Retinal pigment epithelial cell (primary cell): ENCODE results near the gene GET4.

Experiments
- DNase-seq: peaks from one replicate; pipeline ENCODE4 v3.0.0-alpha.2; 2010; ENCODE audit warnings: low read depth
- H3K4me3 ChIP-seq: 2 replicates; pipeline ENCODE4 v1.5.1; 2011; ENCODE audit warnings: mild to moderate bottlenecking, low read length, control low read depth, moderate library complexity
- TF ChIP-seq, protein P1 (sequence below): conservative IDR thresholded peaks from 2 replicates; pipeline ENCODE4 v1.5.1; 2011; ENCODE audit warnings: low read depth, low read length, control low read depth, inconsistent platforms

The GET4 gene

GRCh38 chr7:833601-834258 lies 42.6 kb upstream of the GET4 start:
- DNase-seq = no peak
- TF ChIP-seq, protein P1, sequence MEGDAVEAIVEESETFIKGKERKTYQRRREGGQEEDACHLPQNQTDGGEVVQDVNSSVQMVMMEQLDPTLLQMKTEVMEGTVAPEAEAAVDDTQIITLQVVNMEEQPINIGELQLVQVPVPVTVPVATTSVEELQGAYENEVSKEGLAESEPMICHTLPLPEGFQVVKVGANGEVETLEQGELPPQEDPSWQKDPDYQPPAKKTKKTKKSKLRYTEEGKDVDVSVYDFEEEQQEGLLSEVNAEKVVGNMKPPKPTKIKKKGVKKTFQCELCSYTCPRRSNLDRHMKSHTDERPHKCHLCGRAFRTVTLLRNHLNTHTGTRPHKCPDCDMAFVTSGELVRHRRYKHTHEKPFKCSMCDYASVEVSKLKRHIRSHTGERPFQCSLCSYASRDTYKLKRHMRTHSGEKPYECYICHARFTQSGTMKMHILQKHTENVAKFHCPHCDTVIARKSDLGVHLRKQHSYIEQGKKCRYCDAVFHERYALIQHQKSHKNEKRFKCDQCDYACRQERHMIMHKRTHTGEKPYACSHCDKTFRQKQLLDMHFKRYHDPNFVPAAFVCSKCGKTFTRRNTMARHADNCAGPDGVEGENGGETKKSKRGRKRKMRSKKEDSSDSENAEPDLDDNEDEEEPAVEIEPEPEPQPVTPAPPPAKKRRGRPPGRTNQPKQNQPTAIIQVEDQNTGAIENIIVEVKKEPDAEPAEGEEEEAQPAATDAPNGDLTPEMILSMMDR = no peak
- no peak overlapping the region for H3K4me3 ChIP-seq

- no peak for DNase-seq
- TF ChIP-seq, protein P1 = no peak
- no peak overlapping the region for H3K4me3 ChIP-seq
Measured at GRCh38 chr7:834277-834676, 42.1 kb upstream of the GET4 start.

DNA sequence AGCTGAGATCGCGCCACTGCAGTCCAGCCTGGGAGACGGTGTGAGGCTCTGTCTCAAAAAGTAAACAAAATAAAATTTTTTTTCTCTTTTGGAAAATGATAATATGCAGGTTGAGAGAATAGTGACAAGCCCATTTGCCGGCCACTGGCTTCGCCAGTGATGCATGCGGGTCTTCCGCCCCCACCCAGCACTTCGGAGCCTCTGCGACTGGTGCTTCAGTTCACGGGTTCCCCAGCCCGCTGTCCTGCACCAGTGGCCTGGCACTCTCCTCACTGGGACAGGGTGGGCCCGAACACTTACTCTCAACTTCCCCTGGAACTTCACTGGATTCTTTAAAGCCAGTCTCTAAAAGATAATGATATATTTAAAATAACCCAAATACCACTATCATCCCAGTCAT lies 41.3 kb upstream of the GET4 start:
- H3K4me3 ChIP-seq = no peak overlapping the region
- TF ChIP-seq, protein P1 = no peak
- no peak for DNase-seq

DNA sequence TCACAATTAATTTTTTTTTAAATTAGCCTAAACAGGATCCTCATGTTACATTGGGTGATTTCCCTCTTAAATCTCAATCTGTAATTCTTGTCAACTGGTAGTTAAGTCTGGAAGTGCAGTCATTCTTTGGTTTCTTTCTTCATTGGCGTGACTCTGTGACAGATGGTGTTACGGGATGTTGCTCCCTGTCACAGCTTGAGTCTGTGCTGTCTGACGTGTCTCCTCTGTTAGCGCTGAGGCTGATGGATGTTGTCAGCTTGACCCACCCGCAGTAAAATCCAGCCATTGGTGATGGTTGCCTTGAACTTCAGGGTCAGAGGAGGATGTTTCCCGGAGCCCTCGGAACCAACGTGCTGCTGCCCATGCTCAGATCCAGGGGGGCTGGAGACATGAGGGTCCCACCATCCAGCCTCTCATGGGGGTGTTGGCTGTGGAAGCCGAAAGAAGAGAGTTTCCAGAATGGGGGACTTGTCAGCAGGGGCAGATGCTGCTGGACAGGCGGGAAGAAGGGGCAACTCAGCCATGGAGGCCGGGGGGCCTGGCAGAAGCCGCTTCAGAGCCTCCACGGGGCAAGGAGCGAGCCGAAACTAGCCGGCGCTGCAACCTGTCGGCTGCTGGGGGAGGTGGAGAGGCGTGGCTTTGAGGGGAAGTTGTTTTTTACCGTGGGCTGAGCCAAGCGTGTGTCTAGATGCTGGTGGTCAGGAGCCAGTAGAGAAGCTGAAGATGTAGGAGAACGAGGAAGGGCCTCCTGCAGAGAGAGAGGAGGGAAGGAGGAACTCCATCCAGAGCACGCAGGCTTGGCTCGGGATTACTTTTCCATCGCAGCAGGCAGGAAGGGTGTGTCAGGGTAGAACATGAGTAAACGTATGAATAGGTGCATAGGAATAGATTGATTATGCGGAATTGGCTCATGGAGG lies 40.6 kb upstream of the GET4 start:
- TF ChIP-seq, protein P1 = no peak
- H3K4me3 ChIP-seq = no peak overlapping the region
- DNase-seq = no peak

GRCh38 chr7:836429-836828 lies 39.9 kb upstream of the GET4 start:
- DNase-seq = no peak
- TF ChIP-seq, protein P1 = peak; percentile 63
- no peak overlapping the region for H3K4me3 ChIP-seq

DNA sequence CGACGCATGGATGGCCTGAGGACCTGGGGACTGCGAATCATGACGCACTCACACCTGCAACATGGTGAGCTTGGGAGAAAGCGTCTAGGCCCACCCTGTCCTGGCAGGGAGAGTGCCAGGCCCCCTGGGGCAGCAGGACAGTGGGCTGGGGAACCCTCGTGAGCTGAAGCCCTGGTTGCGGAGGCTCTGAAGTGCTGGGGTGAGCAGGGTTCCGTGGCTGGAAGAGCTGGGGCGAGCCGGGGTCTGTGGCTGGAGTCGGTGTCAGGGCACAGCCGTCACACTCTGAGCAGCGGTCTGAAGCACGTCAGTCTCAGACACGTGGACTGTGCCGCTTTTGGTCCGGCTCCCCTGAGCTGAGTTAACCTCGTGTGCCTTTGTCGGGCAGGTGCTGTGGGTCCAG lies 39.4 kb upstream of the GET4 start:
- no peak for DNase-seq
- TF ChIP-seq, protein P1 = no peak
- H3K4me3 ChIP-seq = no peak overlapping the region
